Spleen (tissue), 7 donors: ENCODE results near the gene SLC2A6.

Source experiments
- CTCF ChIP-seq, 11 experiments: fragments of 200-600 bp in 7 of 11; fragments of 450-650 bp in 4 of 11; sonication (generic) in 4 of 11; IDR thresholded peaks in 8 of 11; conservative IDR thresholded peaks in 3 of 11; 1 replicate in 7 of 11; 2 replicates in 4 of 11; pipeline versions ENCODE4 v1.4.0 to v1.8.0; 2016 to 2021; ENCODE audit warnings: antibody characterized with exemption in 11 of 11, inconsistent platforms in 4 of 11, mild to moderate bottlenecking in 1 of 11
- POLR2A ChIP-seq, 3 donors: fragments of 450-650 bp; IDR thresholded peaks; one replicate each; pipeline ENCODE4 v1.5.1; 2017; ENCODE audit warnings: antibody characterized with exemption in 3 of 3, mild to moderate bottlenecking in 1 of 3
- POLR2AphosphoS5 ChIP-seq, 3 donors: sonication (generic); formaldehyde crosslinking; IDR thresholded peaks; one replicate each; pipeline ENCODE4 v1.5.1; 2017; ENCODE audit warnings: antibody characterized with exemption in 3 of 3
- donor health status: DM: no; HTN: no; CAD: no; lungs with moderate emphysema.
- donor health status: DM: no; HTN: no; CAD: no.
- donor health status: DM: no; HTN: no; CAD: no.

GRCh38 chr9:133526721-133527321 lies 47.9 kb upstream of the SLC2A6 start:
- TF ChIP-seq POLR2A (IDR thresholded peaks at IDR 0.05) (no peak), CTCF (IDR thresholded peaks at IDR 0.05 in 8 of 11, conservative IDR thresholded peaks at IDR 0.05 in 3 of 11) (no peak), POLR2AphosphoS5 (IDR thresholded peaks at IDR 0.05) (peak in 1 of 3 donors; percentile 37)
